ENCODE measurements around the gene BMERB1. TPM values are rescaled to one million over a fixed set of nuclear protein-coding genes. Genes with fewer than 3 reads are reported as not detected.
"Not testable (repeated sequence)": the region's sequence is repeated elsewhere in the genome, so short reads cannot be mapped to it uniquely, and the experiment has no call there.

BMERB1 gene
- total and polyA plus RNA-seq, 3 experiments from 2014 or later, result 4.8 to 13.6 (median 13.1) TPM

DNA sequence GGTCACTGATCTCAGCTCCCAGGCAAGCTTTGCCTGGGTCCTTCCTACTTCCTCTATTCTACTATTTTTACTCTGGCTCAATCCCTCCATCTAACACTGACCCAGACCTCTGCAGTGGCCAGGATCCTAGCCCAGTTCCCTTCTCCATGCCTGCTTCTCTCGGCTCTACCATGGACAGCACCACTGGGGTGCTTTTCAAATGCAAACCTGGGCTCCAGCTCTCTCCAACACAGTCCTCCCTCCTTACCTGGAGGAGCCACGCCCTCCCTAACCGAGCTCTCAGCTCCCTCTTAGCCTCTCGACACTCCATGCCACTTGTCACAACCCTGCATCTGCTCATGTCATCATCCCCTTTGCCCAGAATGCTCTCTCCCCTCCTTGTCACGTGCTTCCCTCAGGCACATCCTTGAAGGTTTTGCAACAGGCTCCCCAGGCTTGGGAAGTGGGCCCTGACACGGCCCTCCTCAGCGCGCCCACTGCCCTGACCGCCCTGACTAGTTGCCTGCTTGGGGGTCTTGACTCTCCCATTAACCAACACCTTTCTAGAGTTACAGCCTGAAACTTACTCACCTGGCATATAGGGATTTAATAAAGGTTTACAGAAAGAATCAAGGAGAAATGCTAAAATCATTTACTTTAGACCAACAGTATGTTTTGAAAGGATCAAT, 167.0 kb downstream of the BMERB1 start:
- H3K4me1 ChIP-seq (ENCODE audit: insufficient read depth, low read length), result no peaks in the 10 kb centered on the region
- Mint-ChIP-seq H3K27me3 (no peaks in the 10 kb centered on the region), H3K4me3 (peak overlapping the region in 1 of 7 donors; percentile 40), H3K4me1 (peaks cover 0 to 11% (median 5%) of the 10 kb centered on the region in 3 donors), H3K36me3 (peaks cover 26 to 99% (median 50%) of the 10 kb centered on the region in 3 donors), H3K9me3 (no peaks in the 10 kb centered on the region), H3K27ac (peak overlapping the region in 7 of 8 donors; percentile 17 to 80 (median 61))
- H3K36me3 ChIP-seq (ENCODE audit: insufficient read depth, low read length), result peaks cover 76% of the 10 kb centered on the region
- ChIA-PET POLR2A (no interaction called here), CTCF (no interaction called here)
- no peak overlapping the region for H3K4me3 ChIP-seq (ENCODE audit: low read length)
- H3K9me3 ChIP-seq (ENCODE audit: low read length), result no peaks in the 10 kb centered on the region
- H3K27ac ChIP-seq (ENCODE audit: low read depth, low read length), result no peak overlapping the region
- DNase-seq, result no peak
- no peaks in the 10 kb centered on the region for H3K27me3 ChIP-seq (ENCODE audit: insufficient read depth, low read length, poor library complexity, severe bottlenecking)

- no peaks in the 10 kb centered on the region for H3K9me3 Mint-ChIP-seq
- H3K4me1 Mint-ChIP-seq, result peaks cover 3 to 16% (median 8%) of the 10 kb centered on the region in 3 donors
- peak overlapping the region in 1 of 7 donors; percentile 8 for H3K4me3 Mint-ChIP-seq
- no peaks in the 10 kb centered on the region for H3K27me3 Mint-ChIP-seq
- peaks cover 30 to 99% (median 53%) of the 10 kb centered on the region in 3 donors for H3K36me3 Mint-ChIP-seq
- Histone ChIP-seq H3K27ac (ENCODE audit: low read depth, low read length) (no peak overlapping the region), H3K27me3 (ENCODE audit: insufficient read depth, low read length, poor library complexity, severe bottlenecking) (no peaks in the 10 kb centered on the region), H3K4me1 (ENCODE audit: insufficient read depth, low read length) (no peaks in the 10 kb centered on the region), H3K9me3 (ENCODE audit: low read length) (no peaks in the 10 kb centered on the region), H3K36me3 (ENCODE audit: insufficient read depth, low read length) (peaks cover 72% of the 10 kb centered on the region), H3K4me3 (ENCODE audit: low read length) (no peak overlapping the region)
- ChIA-PET POLR2A (no interaction called here), CTCF (no interaction called here)
- H3K27ac Mint-ChIP-seq, result peak overlapping the region in 4 of 8 donors; percentile 1 to 87 (median 48)
- no peak for DNase-seq
Measured at GRCh38 chr16:15602285-15603044, 168.1 kb downstream of the BMERB1 start.

- CTCF ChIA-PET, result interaction anchor here (0.6 kb wide), 1 partner anchor 196 kb away, joined by 3 read pairs; no protein-coding TSS in a partner anchor
- no peaks in the 10 kb centered on the region for H3K27me3 Mint-ChIP-seq
Measured at GRCh38 chr16:15604460-15605440, 170.4 kb downstream of the BMERB1 start.

GRCh38 chr16:15605839-15606517, 171.6 kb downstream of the BMERB1 start:
- H3K36me3 ChIP-seq (ENCODE audit: insufficient read depth, low read length), result peaks cover 84% of the 10 kb centered on the region
- H3K4me1 ChIP-seq (ENCODE audit: insufficient read depth, low read length), result no peaks in the 10 kb centered on the region
- Mint-ChIP-seq H3K27me3 (no peaks in the 10 kb centered on the region), H3K36me3 (peaks cover 35 to 99% (median 60%) of the 10 kb centered on the region in 3 donors), H3K4me3 (no peak overlapping the region), H3K27ac (peak overlapping the region; percentile 0 to 93 (median 70)), H3K4me1 (peaks cover 3 to 15% (median 8%) of the 10 kb centered on the region in 3 donors), H3K9me3 (no peaks in the 10 kb centered on the region)
- no peaks in the 10 kb centered on the region for H3K9me3 ChIP-seq (ENCODE audit: low read length)
- H3K27me3 ChIP-seq (ENCODE audit: insufficient read depth, low read length, poor library complexity, severe bottlenecking), result no peaks in the 10 kb centered on the region
- ChIA-PET POLR2A (interaction anchor here (0.5 kb wide), 1 partner anchor 17 kb away, joined by 3 read pairs; no protein-coding TSS in a partner anchor), CTCF (no interaction called here)
- H3K4me3 ChIP-seq (ENCODE audit: low read length), result no peak overlapping the region
- H3K27ac ChIP-seq (ENCODE audit: low read depth, low read length), result no peak overlapping the region
- DNase-seq, result no peak

More at GRCh38 chr16:15604460-15605440, 170.4 kb downstream of the BMERB1 start:
- Histone ChIP-seq H3K36me3 (ENCODE audit: insufficient read depth, low read length) (peaks cover 86% of the 10 kb centered on the region), H3K9me3 (ENCODE audit: low read length) (no peaks in the 10 kb centered on the region), H3K27me3 (ENCODE audit: insufficient read depth, low read length, poor library complexity, severe bottlenecking) (no peaks in the 10 kb centered on the region), H3K27ac (ENCODE audit: low read depth, low read length) (no peak overlapping the region), H3K4me1 (ENCODE audit: insufficient read depth, low read length) (no peaks in the 10 kb centered on the region), H3K4me3 (ENCODE audit: low read length) (no peak overlapping the region)
- peak overlapping the region in 4 of 8 donors; percentile 47 to 85 (median 64) for H3K27ac Mint-ChIP-seq
- POLR2A ChIA-PET, result interaction anchor here (0.5 to 1.0 kb wide), 2 partner anchors 10 to 12 kb away, joined by 3 read pairs; no protein-coding TSS in a partner anchor
- no peak overlapping the region for H3K4me3 Mint-ChIP-seq
- peaks cover 3 to 15% (median 8%) of the 10 kb centered on the region in 3 donors for H3K4me1 Mint-ChIP-seq
- H3K36me3 Mint-ChIP-seq, result peaks cover 41 to 99% (median 56%) of the 10 kb centered on the region in 3 donors
- H3K9me3 Mint-ChIP-seq, result no peaks in the 10 kb centered on the region
- DNase-seq, result no peak

DNA sequence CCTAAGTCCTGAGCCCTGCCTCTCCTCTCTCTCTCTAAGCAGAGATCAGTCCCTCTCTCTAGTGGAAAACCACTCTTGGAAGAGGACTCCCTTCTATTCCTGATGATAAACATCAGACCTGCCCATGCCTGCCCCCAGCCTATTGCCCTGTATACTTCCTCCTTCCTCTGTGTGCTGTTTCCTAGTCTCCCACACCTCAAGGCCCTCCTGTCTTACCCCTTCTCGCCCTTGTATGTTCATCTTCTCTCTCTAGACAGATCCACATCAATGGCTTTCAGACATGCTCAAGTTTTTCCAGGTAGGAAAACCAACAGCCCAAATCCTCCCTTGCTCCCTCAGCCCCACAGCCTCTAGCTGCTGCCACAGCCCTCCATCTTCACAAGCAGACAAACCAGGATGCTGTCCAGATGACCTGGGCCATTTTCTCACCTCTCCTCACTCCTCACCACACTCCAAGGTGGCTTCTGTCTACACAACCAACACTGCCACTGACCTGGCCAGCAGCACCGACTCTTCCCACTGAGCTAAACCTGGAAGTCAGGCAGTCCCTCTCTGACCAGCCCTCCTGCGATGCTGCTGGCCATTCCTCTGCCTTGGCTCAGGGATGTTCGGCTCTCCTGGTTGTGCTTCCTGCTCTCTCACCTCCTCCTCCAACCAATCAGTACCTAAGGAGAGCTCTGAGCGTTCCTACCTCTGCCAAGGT, 172.3 kb downstream of the BMERB1 start:
- Histone ChIP-seq H3K4me1 (ENCODE audit: insufficient read depth, low read length) (no peaks in the 10 kb centered on the region), H3K27ac (ENCODE audit: low read depth, low read length) (no peak overlapping the region), H3K9me3 (ENCODE audit: low read length) (no peaks in the 10 kb centered on the region), H3K4me3 (ENCODE audit: low read length) (no peak overlapping the region), H3K27me3 (ENCODE audit: insufficient read depth, low read length, poor library complexity, severe bottlenecking) (no peaks in the 10 kb centered on the region), H3K36me3 (ENCODE audit: insufficient read depth, low read length) (peaks cover 85% of the 10 kb centered on the region)
- Mint-ChIP-seq H3K4me3 (no peak overlapping the region), H3K27ac (peak overlapping the region; percentile 22 to 93 (median 62)), H3K36me3 (peaks cover 35 to 98% (median 55%) of the 10 kb centered on the region in 3 donors), H3K9me3 (no peaks in the 10 kb centered on the region), H3K4me1 (peaks cover 3 to 12% (median 8%) of the 10 kb centered on the region in 3 donors), H3K27me3 (no peaks in the 10 kb centered on the region)
- CTCF ChIA-PET, result no interaction called here
- DNase-seq, result no peak
- POLR2A ChIA-PET, result no interaction called here

DNA sequence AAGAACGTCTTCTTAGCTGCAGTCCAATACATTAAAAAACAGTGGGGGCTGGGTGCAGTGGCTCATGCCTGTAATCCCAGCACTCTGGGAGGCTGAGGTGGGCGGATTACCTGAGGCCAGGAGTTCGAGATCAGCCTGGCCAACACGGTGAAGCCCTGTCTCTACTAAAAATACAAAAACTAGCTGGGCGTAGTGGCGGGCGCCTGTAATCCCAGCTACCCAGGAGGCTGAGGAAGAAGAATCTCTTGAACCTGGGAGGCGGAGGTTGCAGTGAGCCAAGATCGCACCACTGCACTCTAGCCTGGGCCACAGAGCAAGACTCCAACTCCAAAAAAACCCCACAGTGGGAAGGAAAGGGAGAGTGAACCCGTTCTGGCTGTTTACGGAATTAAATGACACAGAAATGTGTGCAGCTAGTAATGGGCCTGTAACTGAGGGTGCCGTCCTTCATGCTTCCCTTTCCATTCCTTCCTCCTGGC, 172.9 kb downstream of the BMERB1 start:
- H3K27me3 ChIP-seq (ENCODE audit: insufficient read depth, low read length, poor library complexity, severe bottlenecking); H3K4me3 Mint-ChIP-seq; H3K9me3 Mint-ChIP-seq; H3K27ac ChIP-seq (ENCODE audit: low read depth, low read length); POLR2A ChIA-PET; CTCF ChIA-PET; H3K27me3 Mint-ChIP-seq; H3K9me3 ChIP-seq (ENCODE audit: low read length); H3K4me3 ChIP-seq (ENCODE audit: low read length); H3K4me1 ChIP-seq (ENCODE audit: insufficient read depth, low read length); DNase-seq: not testable (repeated sequence)
- H3K36me3 ChIP-seq (ENCODE audit: insufficient read depth, low read length), result peaks cover 85% of the 10 kb centered on the region
- Mint-ChIP-seq H3K27ac (peak overlapping the region in 4 of 8 donors; percentile 59 to 80 (median 77)), H3K4me1 (peaks cover 3 to 12% (median 8%) of the 10 kb centered on the region in 3 donors), H3K36me3 (peaks cover 34 to 98% (median 53%) of the 10 kb centered on the region in 3 donors)
